K562 treated with DMSO at 1 percent for 48 hours (cell line): ENCODE data around the gene PDP2. TPM values are rescaled to one million over a fixed set of nuclear protein-coding genes. Genes with fewer than 3 reads are reported as not detected.

ENCODE experiments used
- total RNA-seq: library from RNA; unstranded; fragments of 300-600 nt; gene quantifications from 2 replicates; pipeline ENCODE4 v1.2.3, GENCODE V29; 2022; ENCODE audit warnings: low replicate concordance; ENCODE audit errors: extremely low read depth

Gene PDP2
- total RNA-seq: not detected in 2 replicates

GRCh38 chr16:66880288-66881013 lies at the start of gene PDP2:
PDP2 (plus strand) TSS chr16:66880515; CDS start chr16:66884285, 3,770 bp downstream.

DNA sequence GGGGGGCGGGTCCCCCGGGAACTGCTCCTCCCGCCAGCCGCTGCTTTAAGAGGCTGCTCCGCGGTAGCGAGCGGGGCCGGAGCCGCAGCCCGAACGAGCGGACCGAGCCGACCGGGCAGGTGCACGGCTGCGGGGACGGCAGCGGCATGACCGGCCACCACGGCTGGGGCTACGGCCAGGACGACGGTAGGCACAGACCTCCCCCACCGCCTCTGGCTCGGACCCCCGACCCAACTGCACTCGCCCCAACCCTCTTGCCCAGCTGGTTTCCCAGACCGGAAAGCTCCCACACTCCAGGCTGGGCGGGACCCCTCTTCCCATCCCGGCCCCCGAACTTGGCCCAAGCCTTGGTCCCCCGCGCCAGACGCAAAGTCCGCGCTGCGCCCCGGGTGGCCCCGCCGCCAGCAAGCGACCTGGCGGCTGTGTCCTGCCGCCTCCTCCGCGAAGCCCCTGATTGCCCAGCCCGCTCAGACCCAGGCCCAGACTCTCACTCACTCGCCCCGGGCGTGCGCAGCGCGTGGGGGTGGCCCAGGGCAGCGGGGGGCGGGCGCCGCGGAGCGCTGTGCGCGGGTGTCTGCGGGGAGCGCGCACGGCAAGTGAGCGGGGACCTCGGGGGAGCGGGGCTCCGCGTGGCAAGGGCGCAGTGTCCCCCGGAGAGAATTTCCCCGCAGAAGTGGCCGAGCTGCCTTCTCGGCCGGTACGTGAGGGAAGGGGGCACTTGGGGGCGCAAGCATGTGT lies 35.8 kb upstream of the PDP2 start, which contains the start of gene CA7:
CA7 (plus strand) TSS at position 73 of the 738 bp plus-strand sequence; CDS start at position 147, 74 bp downstream.

DNA sequence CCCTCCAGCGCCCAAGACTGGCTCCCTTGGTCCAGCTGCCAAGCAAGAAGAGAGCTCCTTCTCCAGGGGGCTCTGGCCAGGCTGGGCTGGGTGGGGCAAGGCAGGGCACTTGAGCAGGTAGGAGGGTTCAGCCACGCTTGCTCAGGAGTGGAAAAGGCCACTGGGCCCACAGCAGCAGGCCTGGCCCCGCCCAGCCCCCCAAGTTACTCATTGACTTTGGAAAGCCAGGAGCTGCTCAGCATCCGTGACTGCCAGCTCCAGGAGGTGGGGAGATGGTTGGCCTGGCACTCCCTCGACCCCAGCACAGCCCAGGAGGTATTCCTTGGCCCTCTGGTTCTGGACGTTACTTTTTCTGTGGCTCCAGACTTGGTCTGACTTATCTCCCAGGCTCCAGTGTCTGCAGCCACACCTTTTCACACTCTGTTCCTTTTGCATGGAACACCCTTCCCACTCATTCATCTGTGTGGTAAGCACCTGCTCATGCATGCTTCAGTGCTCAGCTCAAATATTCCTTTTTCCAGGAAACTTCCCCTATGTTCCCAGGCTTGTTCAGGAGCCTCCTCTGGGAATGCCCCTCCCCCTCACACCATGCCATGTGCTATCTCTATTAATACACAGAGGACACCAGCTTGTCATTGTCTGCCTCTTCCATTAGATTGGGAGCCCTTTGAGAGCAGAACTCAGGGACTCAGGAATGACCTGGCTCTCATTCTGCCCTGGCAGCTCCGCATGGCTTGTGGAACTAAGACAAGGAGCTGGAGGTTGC lies 38.7 kb downstream of the PDP2 start, which contains the start of gene CDH16:
CDH16 (minus strand) TSS at position 83 of the 766 bp plus-strand sequence. CDS start 820 bp downstream, outside the sequence.

GRCh38 chr16:66925322-66925840 lies 45.1 kb downstream of the PDP2 start, which contains the start of gene RRAD:
RRAD (minus strand) TSS chr16:66925535; CDS start chr16:66925179, 356 bp downstream.

DNA sequence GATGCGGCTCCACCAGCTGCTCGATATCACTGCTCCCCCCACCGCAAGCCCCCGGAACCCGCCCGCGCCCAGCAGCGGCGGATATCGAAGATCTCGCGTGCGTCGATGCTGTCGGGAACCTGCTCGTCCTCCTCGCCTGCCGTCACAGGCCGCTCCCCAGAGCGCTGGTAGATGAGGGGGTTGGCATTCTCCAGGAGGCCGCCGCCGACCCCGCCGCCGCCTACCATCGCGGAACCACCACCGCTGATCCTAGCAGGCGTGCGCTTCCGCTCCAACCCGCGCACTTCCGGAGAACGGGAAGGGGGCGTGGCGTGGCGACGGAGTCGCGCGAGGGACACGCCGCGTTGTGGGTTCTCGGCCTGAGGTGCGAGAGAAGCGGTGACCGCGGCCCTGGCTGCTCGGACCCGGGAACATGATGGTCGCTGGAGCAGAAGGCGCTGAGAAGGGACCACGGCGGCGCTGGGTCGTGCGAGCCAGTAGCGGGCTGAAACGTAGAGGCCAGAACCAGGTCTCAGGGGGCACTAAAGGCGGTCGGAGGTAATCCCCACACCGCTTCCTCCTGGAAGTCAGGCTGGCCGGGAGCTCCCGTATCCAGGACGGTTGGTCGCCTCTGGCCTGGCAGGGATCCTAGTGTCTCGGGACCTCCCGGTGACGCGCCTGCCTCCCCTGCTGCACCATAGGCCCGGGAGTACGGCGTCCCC lies 54.0 kb downstream of the PDP2 start, which contains the start of gene CIAO2B:
CIAO2B (minus strand) TSS at position 265 of the 701 bp plus-strand sequence; CDS start at position 227, 38 bp downstream.

DNA sequence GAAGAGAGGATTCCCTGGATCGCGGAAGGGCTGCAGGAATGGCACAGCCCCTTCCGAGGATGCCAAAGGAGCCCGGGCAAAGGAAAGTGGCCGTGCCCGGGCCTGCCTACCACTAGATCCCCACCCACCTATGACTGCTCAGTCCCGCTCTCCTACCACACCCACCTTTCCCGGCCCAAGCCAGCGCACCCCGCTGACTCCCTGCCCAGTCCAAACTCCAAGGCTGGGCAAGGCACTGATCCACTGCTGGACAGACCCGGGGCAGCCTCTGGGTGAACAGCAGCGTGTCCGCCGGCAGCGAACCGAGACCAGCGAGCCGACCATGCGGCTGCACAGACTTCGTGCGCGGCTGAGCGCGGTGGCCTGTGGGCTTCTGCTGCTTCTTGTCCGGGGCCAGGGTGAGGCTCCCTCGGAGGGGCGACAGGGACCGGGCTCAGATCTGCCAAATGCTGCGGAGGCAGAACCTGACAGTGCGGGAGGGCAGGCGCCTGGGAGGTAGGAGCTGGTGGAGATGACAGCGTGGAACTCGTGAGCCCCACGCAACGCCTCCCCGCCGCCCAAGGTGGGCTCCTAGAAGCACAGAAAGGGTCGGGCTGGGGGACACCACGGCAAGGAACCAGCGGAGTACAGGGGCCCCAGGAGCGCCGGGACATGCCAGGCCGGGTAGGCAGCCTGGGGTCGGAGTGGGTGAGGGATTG lies 55.1 kb downstream of the PDP2 start, which contains the start of gene CES2:
CES2 (plus strand) TSS at position 203 of the 698 bp plus-strand sequence; CDS start at position 323, 120 bp downstream.

Other genes starting within 250 kb of the PDP2 start
- not detected in 2 replicates for gene CMTM4, start 183.8 kb upstream of the PDP2 start, total RNA-seq
- not detected in 2 replicates for gene DYNC1LI2, start 128.9 kb upstream of the PDP2 start, total RNA-seq
- not detected in 2 replicates for gene TERB1, start 78.9 kb upstream of the PDP2 start, total RNA-seq
- gene NAE1, start 49.5 kb upstream of the PDP2 start, total RNA-seq: not detected in 2 replicates
- not detected in 2 replicates for gene CA7, start 36.1 kb upstream of the PDP2 start, total RNA-seq
- not detected in 2 replicates for gene CDH16, start 38.4 kb downstream of the PDP2 start, total RNA-seq
- gene RRAD, start 45.0 kb downstream of the PDP2 start, total RNA-seq: not detected in 2 replicates
- not detected in 2 replicates for gene CIAO2B, start 53.9 kb downstream of the PDP2 start, total RNA-seq
- not detected in 2 replicates for gene CES2, start 55.0 kb downstream of the PDP2 start, total RNA-seq
- gene CES3, start 80.8 kb downstream of the PDP2 start, total RNA-seq: not detected in 2 replicates
- not detected in 2 replicates for gene CES4A, start 108.1 kb downstream of the PDP2 start, total RNA-seq
- gene CBFB, start 148.6 kb downstream of the PDP2 start, total RNA-seq: 506 TPM in 1 of 2 replicates, not detected in the other
- gene PHAF1, start 229.4 kb downstream of the PDP2 start, total RNA-seq: not detected in 2 replicates